WTC11 (cell line): ENCODE results near the gene KLHL13.

ENCODE experiments used
- FOXP4 ChIP-seq: sonication (generic); formaldehyde crosslinking; IDR thresholded peaks from 2 replicates; pipeline ENCODE4 v1.8.0; 2022; ENCODE audit warnings: mild to moderate bottlenecking, missing genetic modification reagents
- JUN ChIP-seq: sonication (generic); formaldehyde crosslinking; IDR thresholded peaks from 2 replicates; pipeline ENCODE4 v1.8.0; 2023; ENCODE audit warnings: mild to moderate bottlenecking, missing genetic modification reagents
- NFATC4 ChIP-seq: fragments of 250-450 bp; sonication (Bioruptor Pico); IDR thresholded peaks from 2 replicates; pipeline ENCODE4 v1.9.0; 2021; ENCODE audit warnings: mild to moderate bottlenecking
- NFYB ChIP-seq: sonication (generic); formaldehyde crosslinking; conservative IDR thresholded peaks from 2 replicates; pipeline ENCODE4 v1.8.0; 2022; ENCODE audit warnings: low read depth, missing genetic modification reagents
- NR2C2 ChIP-seq: sonication (generic); formaldehyde crosslinking; IDR thresholded peaks from 2 replicates; pipeline ENCODE4 v1.8.0; 2022; ENCODE audit warnings: mild to moderate bottlenecking, missing genetic modification reagents
- STAT6 ChIP-seq: sonication (generic); formaldehyde crosslinking; conservative IDR thresholded peaks from 2 replicates; pipeline ENCODE4 v1.8.1; 2023; ENCODE audit warnings: mild to moderate bottlenecking, low read depth, missing genetic modification reagents, moderate library complexity
- ZNF121 ChIP-seq: sonication (generic); formaldehyde crosslinking; IDR thresholded peaks from 2 replicates; pipeline ENCODE4 v1.8.0; 2023; ENCODE audit warnings: missing genetic modification reagents
- ZNF317 ChIP-seq: sonication (generic); formaldehyde crosslinking; IDR thresholded peaks from 2 replicates; pipeline ENCODE4 v1.8.1; 2023; ENCODE audit warnings: low read depth, mild to moderate bottlenecking, moderate library complexity, missing genetic modification reagents, borderline replicate concordance
- TF ChIP-seq, protein P1 (sequence below): fragments of 200-600 bp; IDR thresholded peaks from 2 replicates; pipeline ENCODE4 v1.8.0; 2022; ENCODE audit warnings: antibody characterized with exemption
- TF ChIP-seq, protein P2 (sequence below): sonication (generic); formaldehyde crosslinking; IDR thresholded peaks from 2 replicates; pipeline ENCODE4 v1.8.1; 2022; ENCODE audit warnings: low read depth, missing genetic modification reagents, borderline replicate concordance
- TF ChIP-seq, protein P3 (sequence below): sonication (generic); formaldehyde crosslinking; IDR thresholded peaks from 2 replicates; pipeline ENCODE4 v1.8.0; 2022; ENCODE audit warnings: missing genetic modification reagents
- TF ChIP-seq, protein P4 (sequence below): fragments of 250-450 bp; sonication (Bioruptor Pico); IDR thresholded peaks from 2 replicates; pipeline ENCODE4 v2.1.2; 2022; ENCODE audit warnings: mild to moderate bottlenecking, moderate library complexity

- TF ChIP-seq ZNF317 (CRISPR knock-in tag) (no peak), STAT6 (CRISPR knock-in tag) (no peak), JUN (CRISPR knock-in tag) (no peak), FOXP4 (no peak), NR2C2 (CRISPR knock-in tag) (no peak), ZNF121 (CRISPR knock-in tag) (no peak), NFYB (CRISPR knock-in tag) (no peak), NFATC4 (CRISPR knock-in tag) (no peak)
- TF ChIP-seq, protein P1, sequence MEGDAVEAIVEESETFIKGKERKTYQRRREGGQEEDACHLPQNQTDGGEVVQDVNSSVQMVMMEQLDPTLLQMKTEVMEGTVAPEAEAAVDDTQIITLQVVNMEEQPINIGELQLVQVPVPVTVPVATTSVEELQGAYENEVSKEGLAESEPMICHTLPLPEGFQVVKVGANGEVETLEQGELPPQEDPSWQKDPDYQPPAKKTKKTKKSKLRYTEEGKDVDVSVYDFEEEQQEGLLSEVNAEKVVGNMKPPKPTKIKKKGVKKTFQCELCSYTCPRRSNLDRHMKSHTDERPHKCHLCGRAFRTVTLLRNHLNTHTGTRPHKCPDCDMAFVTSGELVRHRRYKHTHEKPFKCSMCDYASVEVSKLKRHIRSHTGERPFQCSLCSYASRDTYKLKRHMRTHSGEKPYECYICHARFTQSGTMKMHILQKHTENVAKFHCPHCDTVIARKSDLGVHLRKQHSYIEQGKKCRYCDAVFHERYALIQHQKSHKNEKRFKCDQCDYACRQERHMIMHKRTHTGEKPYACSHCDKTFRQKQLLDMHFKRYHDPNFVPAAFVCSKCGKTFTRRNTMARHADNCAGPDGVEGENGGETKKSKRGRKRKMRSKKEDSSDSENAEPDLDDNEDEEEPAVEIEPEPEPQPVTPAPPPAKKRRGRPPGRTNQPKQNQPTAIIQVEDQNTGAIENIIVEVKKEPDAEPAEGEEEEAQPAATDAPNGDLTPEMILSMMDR = no peak
- TF ChIP-seq, protein P2, sequence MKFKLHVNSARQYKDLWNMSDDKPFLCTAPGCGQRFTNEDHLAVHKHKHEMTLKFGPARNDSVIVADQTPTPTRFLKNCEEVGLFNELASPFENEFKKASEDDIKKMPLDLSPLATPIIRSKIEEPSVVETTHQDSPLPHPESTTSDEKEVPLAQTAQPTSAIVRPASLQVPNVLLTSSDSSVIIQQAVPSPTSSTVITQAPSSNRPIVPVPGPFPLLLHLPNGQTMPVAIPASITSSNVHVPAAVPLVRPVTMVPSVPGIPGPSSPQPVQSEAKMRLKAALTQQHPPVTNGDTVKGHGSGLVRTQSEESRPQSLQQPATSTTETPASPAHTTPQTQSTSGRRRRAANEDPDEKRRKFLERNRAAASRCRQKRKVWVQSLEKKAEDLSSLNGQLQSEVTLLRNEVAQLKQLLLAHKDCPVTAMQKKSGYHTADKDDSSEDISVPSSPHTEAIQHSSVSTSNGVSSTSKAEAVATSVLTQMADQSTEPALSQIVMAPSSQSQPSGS = no peak
- TF ChIP-seq, protein P3, sequence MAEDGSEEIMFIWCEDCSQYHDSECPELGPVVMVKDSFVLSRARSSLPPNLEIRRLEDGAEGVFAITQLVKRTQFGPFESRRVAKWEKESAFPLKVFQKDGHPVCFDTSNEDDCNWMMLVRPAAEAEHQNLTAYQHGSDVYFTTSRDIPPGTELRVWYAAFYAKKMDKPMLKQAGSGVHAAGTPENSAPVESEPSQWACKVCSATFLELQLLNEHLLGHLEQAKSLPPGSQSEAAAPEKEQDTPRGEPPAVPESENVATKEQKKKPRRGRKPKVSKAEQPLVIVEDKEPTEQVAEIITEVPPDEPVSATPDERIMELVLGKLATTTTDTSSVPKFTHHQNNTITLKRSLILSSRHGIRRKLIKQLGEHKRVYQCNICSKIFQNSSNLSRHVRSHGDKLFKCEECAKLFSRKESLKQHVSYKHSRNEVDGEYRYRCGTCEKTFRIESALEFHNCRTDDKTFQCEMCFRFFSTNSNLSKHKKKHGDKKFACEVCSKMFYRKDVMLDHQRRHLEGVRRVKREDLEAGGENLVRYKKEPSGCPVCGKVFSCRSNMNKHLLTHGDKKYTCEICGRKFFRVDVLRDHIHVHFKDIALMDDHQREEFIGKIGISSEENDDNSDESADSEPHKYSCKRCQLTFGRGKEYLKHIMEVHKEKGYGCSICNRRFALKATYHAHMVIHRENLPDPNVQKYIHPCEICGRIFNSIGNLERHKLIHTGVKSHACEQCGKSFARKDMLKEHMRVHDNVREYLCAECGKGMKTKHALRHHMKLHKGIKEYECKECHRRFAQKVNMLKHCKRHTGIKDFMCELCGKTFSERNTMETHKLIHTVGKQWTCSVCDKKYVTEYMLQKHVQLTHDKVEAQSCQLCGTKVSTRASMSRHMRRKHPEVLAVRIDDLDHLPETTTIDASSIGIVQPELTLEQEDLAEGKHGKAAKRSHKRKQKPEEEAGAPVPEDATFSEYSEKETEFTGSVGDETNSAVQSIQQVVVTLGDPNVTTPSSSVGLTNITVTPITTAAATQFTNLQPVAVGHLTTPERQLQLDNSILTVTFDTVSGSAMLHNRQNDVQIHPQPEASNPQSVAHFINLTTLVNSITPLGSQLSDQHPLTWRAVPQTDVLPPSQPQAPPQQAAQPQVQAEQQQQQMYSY (CRISPR knock-in tag) = no peak
- TF ChIP-seq, protein P4, sequence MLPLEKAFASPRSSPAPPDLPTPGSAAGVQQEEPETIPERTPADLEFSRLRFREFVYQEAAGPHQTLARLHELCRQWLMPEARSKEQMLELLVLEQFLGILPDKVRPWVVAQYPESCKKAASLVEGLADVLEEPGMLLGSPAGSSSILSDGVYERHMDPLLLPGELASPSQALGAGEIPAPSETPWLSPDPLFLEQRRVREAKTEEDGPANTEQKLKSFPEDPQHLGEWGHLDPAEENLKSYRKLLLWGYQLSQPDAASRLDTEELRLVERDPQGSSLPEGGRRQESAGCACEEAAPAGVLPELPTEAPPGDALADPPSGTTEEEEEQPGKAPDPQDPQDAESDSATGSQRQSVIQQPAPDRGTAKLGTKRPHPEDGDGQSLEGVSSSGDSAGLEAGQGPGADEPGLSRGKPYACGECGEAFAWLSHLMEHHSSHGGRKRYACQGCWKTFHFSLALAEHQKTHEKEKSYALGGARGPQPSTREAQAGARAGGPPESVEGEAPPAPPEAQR (CRISPR knock-in tag) = no peak
Measured at GRCh38 chrX:118016422-118016821, 100.2 kb downstream of the KLHL13 start.
